Subcutaneous abdominal adipose tissue (tissue), 5 donors: Measurements from ENCODE around the gene TINAGL1.

ENCODE experiments used
- H3K27ac ChIP-seq: one replicate; pipeline ENCODE4 v1.7.0; 2013; ENCODE audit warnings: low read depth, mild to moderate bottlenecking, inconsistent platforms, low read length, moderate library complexity
- H3K27me3 ChIP-seq, 5 donors: one replicate each; pipeline ENCODE4 v1.7.0; 2013; ENCODE audit warnings: low read length in 5 of 5, inconsistent platforms in 1 of 5; ENCODE audit not compliant: control insufficient read depth in 5 of 5, insufficient read depth in 4 of 5
- H3K36me3 ChIP-seq, 5 donors: one replicate each; pipeline ENCODE4 v1.7.0; 2013; ENCODE audit warnings: low read length in 5 of 5; ENCODE audit not compliant: control insufficient read depth in 5 of 5, insufficient read depth in 5 of 5
- H3K4me1 ChIP-seq, 5 donors: one replicate each; pipeline ENCODE4 v1.7.0; 2013; ENCODE audit warnings: low read length in 5 of 5, mild to moderate bottlenecking in 3 of 5, moderate library complexity in 1 of 5; ENCODE audit not compliant: control insufficient read depth in 5 of 5, insufficient read depth in 5 of 5
- H3K4me3 ChIP-seq, 5 donors: one replicate each; pipeline ENCODE4 v1.7.0; 2013; ENCODE audit warnings: low read length in 5 of 5, low read depth in 1 of 5
- H3K9ac ChIP-seq, 5 donors: one replicate each; pipeline ENCODE4 v1.7.0; 2013; ENCODE audit warnings: low read length in 5 of 5, mild to moderate bottlenecking in 4 of 5, moderate library complexity in 3 of 5
- H3K9me3 ChIP-seq, 5 donors: one replicate each; pipeline ENCODE4 v1.7.0; 2013; ENCODE audit warnings: low read length in 5 of 5; ENCODE audit not compliant: control insufficient read depth in 5 of 5
- donor health status: healthy.
- donor health status: healthy.
- donor health status: healthy.
- donor health status: healthy.
- donor health status: healthy.

The TINAGL1 gene

DNA sequence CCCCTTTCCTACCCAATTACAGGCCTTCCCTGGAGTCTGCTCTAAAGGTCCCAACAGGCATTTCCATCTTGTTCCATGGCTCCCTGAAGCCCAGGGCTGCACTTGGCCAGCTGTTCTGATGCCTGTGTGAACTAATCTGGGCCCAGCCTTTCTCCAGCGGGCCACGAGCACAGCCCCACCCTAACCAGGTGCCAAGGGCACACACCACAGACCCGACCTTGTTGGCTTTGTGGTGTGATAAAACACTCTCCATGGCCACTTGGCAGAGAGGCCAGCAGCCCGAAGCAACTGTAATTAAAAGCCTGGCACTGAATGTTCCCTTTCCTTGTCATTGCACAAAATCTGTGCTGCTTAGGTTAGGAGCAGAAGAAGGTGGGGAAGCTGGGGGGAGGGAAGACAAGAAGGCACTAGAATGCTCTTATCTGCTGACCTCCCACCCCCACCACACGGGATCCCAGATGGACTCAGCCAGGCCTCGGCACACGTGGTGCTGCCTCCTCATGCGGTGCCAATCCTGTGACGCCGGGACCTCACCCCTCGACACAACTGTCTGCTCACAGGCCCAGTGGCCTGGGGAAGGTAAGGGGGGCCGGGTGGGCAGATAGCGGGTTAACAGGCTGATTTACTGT lies 51.1 kb downstream of the TINAGL1 start:
- H3K4me3 ChIP-seq = no peak overlapping the region
- no peaks in the 10 kb centered on the region for H3K9me3 ChIP-seq
- H3K9ac ChIP-seq = peak overlapping the region in 2 of 5 donors; percentile 27 to 35
- H3K27me3 ChIP-seq = no peaks in the 10 kb centered on the region
- peaks cover 3 to 23% (median 20%) of the 10 kb centered on the region in 5 donors for H3K4me1 ChIP-seq
- H3K27ac ChIP-seq = no peak overlapping the region
- H3K36me3 ChIP-seq = peaks cover 3 to 60% (median 46%) of the 10 kb centered on the region in 5 donors

DNA sequence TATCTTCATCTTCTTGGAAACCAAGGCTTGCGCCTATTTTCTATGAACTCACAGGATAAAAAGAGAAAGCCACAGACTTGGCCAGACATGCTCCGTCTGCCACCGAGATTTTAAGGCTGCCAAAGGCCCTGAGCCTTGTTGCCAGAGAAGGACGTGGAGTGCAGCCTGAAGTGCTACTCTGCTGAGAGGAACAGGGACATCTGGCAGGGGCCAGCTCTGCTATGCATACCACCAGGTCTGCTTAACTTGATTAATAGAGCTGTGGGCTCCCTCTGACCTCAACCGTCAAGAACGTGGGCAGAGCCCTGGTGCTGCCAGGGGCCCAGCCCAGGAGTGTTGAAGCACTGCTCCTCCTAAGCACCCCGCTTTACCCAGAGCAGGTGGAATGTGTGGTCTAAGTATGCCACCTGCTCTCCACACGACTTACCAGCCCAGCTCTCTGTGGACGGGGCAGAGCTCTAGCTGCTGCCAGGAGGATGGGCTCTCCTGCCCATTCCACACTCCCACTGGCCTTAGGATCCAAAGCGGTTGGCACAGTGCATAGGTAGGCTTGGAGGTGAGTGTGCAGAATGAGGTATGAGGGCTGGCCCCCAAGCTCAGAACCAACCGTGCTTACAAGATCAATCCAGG lies 51.7 kb downstream of the TINAGL1 start:
- no peak overlapping the region for H3K27ac ChIP-seq
- H3K9me3 ChIP-seq = no peaks in the 10 kb centered on the region
- H3K9ac ChIP-seq = peak overlapping the region in 2 of 5 donors; percentile 27 to 35
- no peak overlapping the region for H3K4me3 ChIP-seq
- H3K4me1 ChIP-seq = peaks cover 3 to 23% (median 20%) of the 10 kb centered on the region in 5 donors
- no peaks in the 10 kb centered on the region for H3K27me3 ChIP-seq
- H3K36me3 ChIP-seq = peaks cover 3 to 66% (median 53%) of the 10 kb centered on the region in 5 donors

DNA sequence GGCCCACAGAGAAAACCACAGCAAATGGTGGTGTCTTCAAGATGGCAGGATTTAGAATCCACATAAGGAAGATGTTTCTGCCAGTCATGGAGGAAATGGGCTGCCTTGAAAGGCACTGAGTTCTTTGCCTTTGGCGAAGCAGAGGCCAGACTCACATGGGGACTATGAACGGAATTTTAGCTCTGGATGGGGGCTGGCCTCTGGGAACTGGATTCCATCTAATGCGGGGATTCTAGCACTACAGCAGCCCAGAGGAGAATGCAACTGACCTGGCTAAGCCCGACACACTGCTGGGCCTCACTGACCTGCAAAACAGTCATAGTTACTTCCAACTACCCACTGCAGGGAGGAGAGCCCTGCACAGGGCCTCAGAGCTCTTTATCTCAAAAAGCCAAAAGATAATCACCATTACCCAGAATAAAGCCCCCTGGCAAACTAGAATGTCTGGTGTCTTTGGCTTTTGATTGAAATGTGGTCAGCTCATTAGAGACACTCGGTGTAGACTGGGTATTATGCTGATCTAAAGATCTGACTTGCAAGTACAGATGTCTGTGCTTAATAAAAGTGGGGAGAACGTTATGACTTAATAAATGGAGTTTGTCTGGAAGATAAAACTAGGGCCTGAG lies 52.7 kb downstream of the TINAGL1 start:
- no peaks in the 10 kb centered on the region for H3K27me3 ChIP-seq
- no peak overlapping the region for H3K4me3 ChIP-seq
- no peak overlapping the region for H3K9ac ChIP-seq
- peaks cover 3 to 72% (median 58%) of the 10 kb centered on the region in 5 donors for H3K36me3 ChIP-seq
- H3K9me3 ChIP-seq = no peaks in the 10 kb centered on the region
- H3K4me1 ChIP-seq = peaks cover 3 to 28% (median 20%) of the 10 kb centered on the region in 5 donors
- H3K27ac ChIP-seq = no peak overlapping the region

DNA sequence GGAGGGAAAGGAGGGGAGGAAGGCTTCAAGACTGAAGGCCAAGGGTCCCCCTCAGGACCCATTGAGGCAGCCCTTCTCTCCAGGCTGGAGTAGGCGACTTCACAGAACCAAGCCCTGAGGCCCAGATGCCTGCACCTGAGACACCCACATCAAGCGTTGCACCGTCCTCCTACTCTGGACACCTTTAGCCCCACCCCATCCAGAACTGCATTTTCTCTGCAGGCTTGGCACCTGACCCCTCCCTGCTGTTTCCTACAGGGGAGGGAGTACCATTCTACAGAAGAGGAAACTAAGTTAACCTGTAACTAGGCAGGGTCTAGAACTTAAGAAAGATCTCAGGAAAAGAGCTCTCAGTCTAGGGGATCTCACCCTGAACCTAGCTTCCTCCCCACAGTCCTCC lies 56.3 kb downstream of the TINAGL1 start:
- no peaks in the 10 kb centered on the region for H3K27me3 ChIP-seq
- peaks cover 3 to 15% (median 7%) of the 10 kb centered on the region in 5 donors for H3K4me1 ChIP-seq
- no peaks in the 10 kb centered on the region for H3K9me3 ChIP-seq
- peaks cover 3 to 72% (median 65%) of the 10 kb centered on the region in 5 donors for H3K36me3 ChIP-seq
- H3K9ac ChIP-seq = peak overlapping the region in 1 of 5 donors; percentile 25
- no peak overlapping the region for H3K27ac ChIP-seq
- no peak overlapping the region for H3K4me3 ChIP-seq

DNA sequence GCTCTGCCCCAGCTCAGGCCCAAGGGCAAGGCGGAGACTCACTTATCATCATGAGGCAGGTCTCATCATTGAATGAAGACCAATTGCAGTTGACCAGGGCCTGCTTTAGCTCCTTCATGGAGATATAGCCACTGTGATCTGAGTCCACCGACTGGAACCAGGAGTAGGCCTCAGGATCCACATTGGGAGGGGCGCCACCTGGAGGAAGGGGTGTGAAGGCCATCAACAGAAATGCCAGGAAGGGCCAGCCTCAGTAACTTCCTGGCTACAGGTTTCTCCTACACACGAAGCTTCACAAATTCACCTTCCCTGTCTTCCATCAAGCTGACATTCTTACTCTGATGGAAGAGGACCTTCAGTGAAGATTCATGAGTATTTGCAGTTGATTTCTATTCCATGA lies 56.8 kb downstream of the TINAGL1 start:
- Histone ChIP-seq H3K4me3 (no peak overlapping the region), H3K9ac (peak overlapping the region in 1 of 5 donors; percentile 25), H3K4me1 (peaks cover 1 to 11% (median 3%) of the 10 kb centered on the region in 5 donors), H3K27ac (no peak overlapping the region), H3K27me3 (no peaks in the 10 kb centered on the region), H3K36me3 (peaks cover 3 to 68% (median 62%) of the 10 kb centered on the region in 5 donors), H3K9me3 (no peaks in the 10 kb centered on the region)
